BE2C (cell line): ENCODE data around the gene CDC7.
"Not testable (repeated sequence)": the region's sequence is repeated elsewhere in the genome, so short reads cannot be mapped to it uniquely, and the experiment has no call there.

Experiments
- DNase-seq: peaks from one replicate; pipeline ENCODE4 v3.0.0-alpha.2; 2020
- H3K27me3 ChIP-seq: fragments of 250-450 bp; sonication (Bioruptor Pico); 2 replicates; pipeline ENCODE4 v1.5.1; 2020; ENCODE audit warnings: mild to moderate bottlenecking
- H3K36me3 ChIP-seq: fragments of 250-450 bp; sonication (Bioruptor Pico); 2 replicates; pipeline ENCODE4 v1.5.1; 2020; ENCODE audit warnings: mild to moderate bottlenecking
- H3K4me1 ChIP-seq: fragments of 250-450 bp; sonication (Bioruptor Pico); 2 replicates; pipeline ENCODE4 v1.5.1; 2020
- H3K4me3 ChIP-seq: 2 replicates; pipeline ENCODE4 v1.5.1; 2011; ENCODE audit warnings: low read depth, low read length
- H3K9me3 ChIP-seq: fragments of 250-450 bp; sonication (Bioruptor Pico); 2 replicates; pipeline ENCODE4 v1.5.1; 2020
- CTCF ChIP-seq: IDR thresholded peaks from 2 replicates; pipeline ENCODE4 v1.5.1; 2012; ENCODE audit warnings: mild to moderate bottlenecking, low read depth, low read length

CDC7 gene

GRCh38 chr1:91515994-91516393, 15.3 kb downstream of the CDC7 start:
- no peak for TF ChIP-seq CTCF
- Histone ChIP-seq H3K9me3 (no peaks in the 10 kb centered on the region), H3K4me1 (no peaks in the 10 kb centered on the region), H3K36me3 (peaks cover 19% of the 10 kb centered on the region), H3K27me3 (no peaks in the 10 kb centered on the region), H3K4me3 (no peak overlapping the region)
- DNase-seq: no peak

- H3K4me3 ChIP-seq: not testable (repeated sequence)
- peaks cover 16% of the 10 kb centered on the region for H3K36me3 ChIP-seq
Measured at GRCh38 chr1:91516605-91517004, 16.0 kb downstream of the CDC7 start.

GRCh38 chr1:91519167-91519566, 18.5 kb downstream of the CDC7 start:
- H3K36me3 ChIP-seq: not testable (repeated sequence)

More at GRCh38 chr1:91516605-91517004, 16.0 kb downstream of the CDC7 start:
- DNase-seq, H3K27me3 ChIP-seq, H3K9me3 ChIP-seq, H3K4me1 ChIP-seq: not testable (repeated sequence)

GRCh38 chr1:91520942-91521507, 20.4 kb downstream of the CDC7 start:
- Histone ChIP-seq H3K27me3 (no peaks in the 10 kb centered on the region), H3K4me1 (no peaks in the 10 kb centered on the region), H3K9me3 (no peaks in the 10 kb centered on the region), H3K36me3 (peaks cover 3% of the 10 kb centered on the region), H3K4me3 (no peak overlapping the region)
- TF ChIP-seq CTCF: no peak
- DNase-seq: no peak

More at GRCh38 chr1:91519167-91519566, 18.5 kb downstream of the CDC7 start:
- H3K27me3 ChIP-seq, H3K4me3 ChIP-seq, H3K4me1 ChIP-seq, DNase-seq, H3K9me3 ChIP-seq: not testable (repeated sequence)

- no peaks in the 10 kb centered on the region for H3K4me1 ChIP-seq
- no peaks in the 10 kb centered on the region for H3K9me3 ChIP-seq
- no peak overlapping the region for H3K4me3 ChIP-seq
- TF ChIP-seq CTCF: no peak
- no peaks in the 10 kb centered on the region for H3K27me3 ChIP-seq
- DNase-seq: no peak
- peaks cover 3% of the 10 kb centered on the region for H3K36me3 ChIP-seq
Measured at GRCh38 chr1:91523482-91523881, 22.8 kb downstream of the CDC7 start.

- DNase-seq: no peak
- no peak for TF ChIP-seq CTCF
- Histone ChIP-seq H3K9me3 (no peaks in the 10 kb centered on the region), H3K27me3 (no peaks in the 10 kb centered on the region), H3K4me3 (no peak overlapping the region), H3K4me1 (no peaks in the 10 kb centered on the region), H3K36me3 (no peaks in the 10 kb centered on the region)
Measured at GRCh38 chr1:91526496-91526895, 25.8 kb downstream of the CDC7 start.

- Histone ChIP-seq H3K4me3 (no peak overlapping the region), H3K9me3 (no peaks in the 10 kb centered on the region), H3K36me3 (no peaks in the 10 kb centered on the region), H3K4me1 (no peaks in the 10 kb centered on the region), H3K27me3 (no peaks in the 10 kb centered on the region)
- DNase-seq: no peak
- no peak for TF ChIP-seq CTCF
Measured at GRCh38 chr1:91527266-91527765, 26.7 kb downstream of the CDC7 start.
